A549 (cell line): ENCODE results near the gene ICA1L.

Experiments used
- BCL3 ChIP-seq: fragments of >200 bp; sonication (Bioruptor Twin); formaldehyde crosslinking; IDR thresholded peaks from 3 replicates; pipeline ENCODE4 v1.6.1; 2016
- MAX ChIP-seq: IDR thresholded peaks from 2 replicates; pipeline ENCODE4 v1.6.1; 2012
- POLR2A ChIP-seq: IDR thresholded peaks from 2 replicates; pipeline ENCODE4 v1.6.1; 2012; ENCODE audit warnings: mild to moderate bottlenecking, low read length

- TF ChIP-seq BCL3: no peak
- no peak for TF ChIP-seq MAX
- no peak for TF ChIP-seq POLR2A
Observed at GRCh38 chr2:202763916-202764315, 107.7 kb downstream of the ICA1L start.
